Upper lobe of left lung (tissue), 6 donors: ENCODE results near the gene MTHFD1L. TPM values are rescaled to one million over a fixed set of nuclear protein-coding genes. Genes with fewer than 3 reads are reported as not detected.
"Not testable (repeated sequence)": the region's sequence is repeated elsewhere in the genome, so short reads cannot be mapped to it uniquely, and the experiment has no call there.

Experiments used
- ATAC-seq, 2 donors: fragments of 200-7000 bp; cut with Tn5 transposase; one replicate each; pipeline ENCODE4 v1.9.1; 2022; ENCODE audit warnings: mild to moderate bottlenecking in 2 of 2, moderate library complexity in 2 of 2; ENCODE audit not compliant: low FRiP score in 2 of 2
- DNase-seq, 2 donors: peaks; one replicate each; pipeline ENCODE4 v3.0.0-alpha.2; 2019 to 2020
- H3K27ac ChIP-seq, 4 donors: fragments of 200-600 bp; sonication (generic); one replicate each; pipeline ENCODE4 v1.5.1; 2016 to 2019
- H3K27me3 ChIP-seq, 4 donors: fragments of 200-600 bp; sonication (generic); one replicate each; pipeline ENCODE4 v1.5.1; 2017 to 2019
- H3K36me3 ChIP-seq, 4 donors: fragments of 200-600 bp; sonication (generic); one replicate each; pipeline ENCODE4 v1.5.1; 2016 to 2019
- H3K4me1 ChIP-seq, 4 donors: fragments of 200-600 bp; sonication (generic); one replicate each; pipeline ENCODE4 v1.5.1; 2018 to 2019
- H3K4me3 ChIP-seq, 4 donors: fragments of 200-600 bp; sonication (generic); one replicate each; pipeline ENCODE4 v1.5.1; 2017 to 2019; ENCODE audit warnings: mild to moderate bottlenecking in 2 of 4, moderate library complexity in 1 of 4
- H3K9me3 ChIP-seq, 4 donors: fragments of 200-600 bp; sonication (generic); one replicate each; pipeline ENCODE4 v1.5.1; 2018 to 2019
- EP300 ChIP-seq, 4 donors: sonication (generic); formaldehyde crosslinking; IDR thresholded peaks; one replicate each; pipeline ENCODE4 v1.5.1; 2017; ENCODE audit warnings: antibody characterized with exemption in 4 of 4, control low read depth in 2 of 4
- POLR2A ChIP-seq, 4 donors: fragments of 450-650 bp; IDR thresholded peaks; one replicate each; pipeline ENCODE4 v1.5.1; 2016 to 2017; ENCODE audit warnings: antibody characterized with exemption in 4 of 4, mild to moderate bottlenecking in 2 of 4
- POLR2AphosphoS5 ChIP-seq, 2 donors: sonication (generic); formaldehyde crosslinking; IDR thresholded peaks; one replicate each; pipeline ENCODE4 v1.5.1; 2017; ENCODE audit warnings: antibody characterized with exemption in 2 of 2
- WGBS, 2 donors: methylation state at CpG; one replicate each; pipeline ENCODE4 v1.1.5; 2017 to 2018; 5-methylcytosine and 5-hydroxymethylcytosine counted together
- total RNA-seq, 6 donors: library from RNA; depleted of rRNA in 4 of 6; stranded (reverse); fragments of >200 nt in 4 of 6; gene quantifications; one replicate each; pipeline versions ENCODE4 v1.1.0 to v1.2.1, GENCODE V29; 2016 to 2021
- TF ChIP-seq, protein P1 (sequence below), 6 experiments: fragments of 450-650 bp in 4 of 6; fragments of 200-600 bp in 2 of 6; sonication (generic) in 2 of 6; IDR thresholded peaks; one replicate each; pipeline ENCODE4 v1.5.1; 2016 to 2019; ENCODE audit warnings: antibody characterized with exemption in 6 of 6
- donor health status: DM: no; HTN: no; CAD: no; lungs with moderate emphysema.
- donor health status: DM: no; HTN: yes; CAD: no; lungs with severe emphysema.

The MTHFD1L gene
- 10 to 100 TPM; 11.8 to 32.3 (median 19.4) TPM for total RNA-seq

DNA sequence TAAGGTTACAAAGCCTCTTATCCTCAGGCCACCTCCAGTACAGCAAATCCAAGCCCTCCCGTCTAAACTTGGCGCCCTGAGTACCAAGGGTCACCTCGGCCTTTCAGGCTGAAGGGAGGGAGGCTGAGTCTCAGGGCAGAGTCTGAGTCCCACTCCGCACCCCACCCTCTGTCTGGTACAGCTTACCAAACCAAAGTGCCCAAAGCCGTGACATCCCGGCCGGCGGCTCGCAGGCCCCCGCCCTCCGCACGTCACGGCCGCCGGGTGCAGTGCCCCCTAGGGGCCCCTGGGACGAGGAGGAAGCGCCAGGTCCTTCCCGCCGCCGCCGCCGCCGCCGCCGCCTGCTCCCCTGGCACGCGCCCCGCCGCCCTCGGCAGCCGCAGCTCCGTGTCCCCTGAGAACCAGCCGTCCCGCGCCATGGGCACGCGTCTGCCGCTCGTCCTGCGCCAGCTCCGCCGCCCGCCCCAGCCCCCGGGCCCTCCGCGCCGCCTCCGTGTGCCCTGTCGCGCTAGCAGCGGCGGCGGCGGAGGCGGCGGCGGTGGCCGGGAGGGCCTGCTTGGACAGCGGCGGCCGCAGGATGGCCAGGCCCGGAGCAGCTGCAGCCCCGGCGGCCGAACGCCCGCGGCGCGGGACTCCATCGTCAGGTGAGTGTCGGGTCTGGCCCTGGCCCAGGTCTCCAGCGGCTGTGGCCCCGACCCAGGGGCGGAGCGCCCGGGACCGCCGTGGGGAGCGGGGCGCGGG lies at the start of gene MTHFD1L:
TSS of gene MTHFD1L (plus strand) at position 297 of the 741 bp plus-strand sequence. CDS start at position 418, 121 bp downstream.
- TF ChIP-seq POLR2A (IDR thresholded peaks at IDR 0.05) (peak in 1 of 4 donors; percentile 60), POLR2AphosphoS5 (IDR thresholded peaks at IDR 0.05) (peak; percentile 49 to 54), EP300 (IDR thresholded peaks at IDR 0.05) (no peak)
- TF ChIP-seq, protein P1, sequence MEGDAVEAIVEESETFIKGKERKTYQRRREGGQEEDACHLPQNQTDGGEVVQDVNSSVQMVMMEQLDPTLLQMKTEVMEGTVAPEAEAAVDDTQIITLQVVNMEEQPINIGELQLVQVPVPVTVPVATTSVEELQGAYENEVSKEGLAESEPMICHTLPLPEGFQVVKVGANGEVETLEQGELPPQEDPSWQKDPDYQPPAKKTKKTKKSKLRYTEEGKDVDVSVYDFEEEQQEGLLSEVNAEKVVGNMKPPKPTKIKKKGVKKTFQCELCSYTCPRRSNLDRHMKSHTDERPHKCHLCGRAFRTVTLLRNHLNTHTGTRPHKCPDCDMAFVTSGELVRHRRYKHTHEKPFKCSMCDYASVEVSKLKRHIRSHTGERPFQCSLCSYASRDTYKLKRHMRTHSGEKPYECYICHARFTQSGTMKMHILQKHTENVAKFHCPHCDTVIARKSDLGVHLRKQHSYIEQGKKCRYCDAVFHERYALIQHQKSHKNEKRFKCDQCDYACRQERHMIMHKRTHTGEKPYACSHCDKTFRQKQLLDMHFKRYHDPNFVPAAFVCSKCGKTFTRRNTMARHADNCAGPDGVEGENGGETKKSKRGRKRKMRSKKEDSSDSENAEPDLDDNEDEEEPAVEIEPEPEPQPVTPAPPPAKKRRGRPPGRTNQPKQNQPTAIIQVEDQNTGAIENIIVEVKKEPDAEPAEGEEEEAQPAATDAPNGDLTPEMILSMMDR (IDR thresholded peaks at IDR 0.05), result peak; percentile 50 to 85 (median 75)
- ATAC-seq, result peak; percentile 84 to 92
- H3K4me3 ChIP-seq, result peak within 1 kb of the TSS; percentile 78 to 98 (median 91)
- no peaks in the 10 kb centered on the region for H3K9me3 ChIP-seq
- H3K4me1 ChIP-seq, result peaks cover 12 to 25% (median 13%) of the 10 kb centered on the region in 4 donors
- 0% methylated on average over 2 to 14 of the region's 82 CpGs for WGBS, 2 donors
- no peaks in the 10 kb centered on the region for H3K36me3 ChIP-seq
- H3K27ac ChIP-seq, result peak within 1 kb of the TSS; percentile 88 to 94 (median 93)
- no peaks in the 10 kb centered on the region for H3K27me3 ChIP-seq
- peak; percentile 79 to 97 for DNase-seq

DNA sequence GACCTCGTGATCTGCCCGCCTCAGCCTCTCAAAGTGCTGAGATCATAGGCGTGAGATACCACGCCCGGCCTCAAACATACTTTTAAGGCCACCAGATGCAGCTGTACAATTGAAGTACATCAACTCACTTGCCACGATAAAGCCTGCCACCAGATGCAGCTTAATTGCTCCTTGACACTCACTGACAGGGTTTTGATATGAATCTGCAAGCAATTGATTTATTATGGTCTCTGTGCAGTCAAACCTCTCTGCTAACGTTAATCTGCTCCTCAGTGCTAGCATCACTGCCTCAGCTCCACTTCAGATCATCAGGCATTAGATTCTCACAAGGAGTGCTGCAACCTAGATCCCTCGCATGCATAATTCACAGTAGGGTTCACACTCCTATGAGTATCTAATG lies 48.9 kb upstream of the MTHFD1L start:
- H3K9me3 ChIP-seq, DNase-seq, ATAC-seq, H3K4me3 ChIP-seq, H3K27me3 ChIP-seq: not testable (repeated sequence)
- Histone ChIP-seq H3K4me1 (peaks cover 8 to 20% (median 14%) of the 10 kb centered on the region in 4 donors), H3K36me3 (peaks cover 0 to 31% (median 5%) of the 10 kb centered on the region in 4 donors), H3K27ac (peak overlapping the region in 1 of 4 donors; percentile 39)
- 86 to 91% methylated on average over 8 of the region's 8 CpGs for WGBS, 2 donors

DNA sequence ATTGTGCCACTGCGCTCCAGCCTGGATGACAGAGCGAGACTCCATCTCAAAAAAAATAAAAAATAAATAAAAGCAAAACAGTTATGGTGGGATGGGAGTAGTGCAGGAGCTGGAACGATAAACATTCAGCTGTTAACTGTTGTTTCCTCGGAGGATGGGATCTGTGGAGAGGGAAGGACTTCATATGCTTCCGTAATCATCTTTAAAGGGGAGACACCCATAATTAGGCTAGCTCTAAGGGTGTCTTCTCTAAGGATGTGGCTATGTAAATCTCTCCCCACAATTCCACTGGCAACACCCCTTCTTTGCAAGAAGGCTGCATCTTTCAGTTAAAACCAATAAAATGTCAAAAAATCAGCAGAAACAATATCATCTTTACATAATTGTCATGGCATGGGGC lies 42.6 kb upstream of the MTHFD1L start:
- no peaks in the 10 kb centered on the region for H3K4me1 ChIP-seq
- no peaks in the 10 kb centered on the region for H3K27me3 ChIP-seq
- H3K27ac ChIP-seq, result no peak overlapping the region
- H3K4me3 ChIP-seq, result no peak overlapping the region
- TF ChIP-seq POLR2A (IDR thresholded peaks at IDR 0.05) (no peak), POLR2AphosphoS5 (IDR thresholded peaks at IDR 0.05) (no peak), EP300 (IDR thresholded peaks at IDR 0.05) (no peak)
- TF ChIP-seq, protein P1 (IDR thresholded peaks at IDR 0.05), result no peak
- H3K9me3 ChIP-seq, result no peaks in the 10 kb centered on the region
- DNase-seq (no peak), ATAC-seq (no peak)
- H3K36me3 ChIP-seq, result peaks cover 0 to 43% (median 10%) of the 10 kb centered on the region in 4 donors
- 90% methylated on average over 5 of the region's 5 CpGs for WGBS, 2 donors

- 92 to 95% methylated on average over 5 of the region's 5 CpGs for WGBS, 2 donors
- ATAC-seq, result no peak
These were observed 38.7 kb upstream of the MTHFD1L start for GRCh38 chr6:150826788-150827187.

DNA sequence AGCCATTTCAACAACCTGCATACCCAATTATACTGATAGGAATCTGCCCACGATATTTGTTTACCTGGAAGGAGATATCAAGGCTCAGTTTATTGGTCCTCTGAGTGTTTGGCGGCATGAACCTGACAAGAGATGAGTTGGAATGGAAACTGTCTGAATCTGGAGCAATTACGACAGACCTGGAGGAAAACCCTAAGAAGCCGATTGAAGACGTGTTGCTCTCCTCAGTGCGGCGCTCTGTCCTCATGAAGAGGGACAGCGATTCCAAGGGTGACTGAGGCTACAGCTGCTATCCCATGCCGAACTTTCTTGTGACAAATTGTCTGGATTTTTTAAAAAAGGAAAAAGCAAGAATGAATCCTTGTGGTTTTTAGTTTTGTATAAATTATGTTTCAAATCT lies 37.4 kb upstream of the MTHFD1L start:
- H3K4me3 ChIP-seq, H3K4me1 ChIP-seq, H3K27me3 ChIP-seq, DNase-seq, H3K9me3 ChIP-seq, ATAC-seq, H3K27ac ChIP-seq: not testable (repeated sequence)
- WGBS, 2 donors, result 83 to 85% methylated on average over 9 of the region's 9 CpGs
- peaks cover 0 to 43% (median 12%) of the 10 kb centered on the region in 4 donors for H3K36me3 ChIP-seq

More at GRCh38 chr6:150826788-150827187, 38.7 kb upstream of the MTHFD1L start:
- TF ChIP-seq POLR2A (IDR thresholded peaks at IDR 0.05), result no peak
- no peak for TF ChIP-seq POLR2AphosphoS5 (IDR thresholded peaks at IDR 0.05)
- TF ChIP-seq EP300 (IDR thresholded peaks at IDR 0.05), result no peak
- TF ChIP-seq, protein P1 (IDR thresholded peaks at IDR 0.05), result no peak
- Histone ChIP-seq H3K4me3 (no peak overlapping the region), H3K27ac (no peak overlapping the region), H3K36me3 (peaks cover 0 to 33% (median 12%) of the 10 kb centered on the region in 4 donors), H3K9me3 (no peaks in the 10 kb centered on the region), H3K27me3 (no peaks in the 10 kb centered on the region), H3K4me1 (no peaks in the 10 kb centered on the region)
- no peak for DNase-seq
